GM19395 (cell line): ENCODE measurements around the gene CD247.
A peak's percentile ranks its signal among the peaks of the same experiment; 100 is the strongest.

Experiments used
- ATAC-seq: cut with Tn5 transposase; IDR thresholded peaks from one replicate; pipeline ENCODE4 v1.9.1; 2021; ENCODE audit warnings: mild to moderate bottlenecking, moderate library complexity; ENCODE audit not compliant: unreplicated experiment

CD247 gene

DNA sequence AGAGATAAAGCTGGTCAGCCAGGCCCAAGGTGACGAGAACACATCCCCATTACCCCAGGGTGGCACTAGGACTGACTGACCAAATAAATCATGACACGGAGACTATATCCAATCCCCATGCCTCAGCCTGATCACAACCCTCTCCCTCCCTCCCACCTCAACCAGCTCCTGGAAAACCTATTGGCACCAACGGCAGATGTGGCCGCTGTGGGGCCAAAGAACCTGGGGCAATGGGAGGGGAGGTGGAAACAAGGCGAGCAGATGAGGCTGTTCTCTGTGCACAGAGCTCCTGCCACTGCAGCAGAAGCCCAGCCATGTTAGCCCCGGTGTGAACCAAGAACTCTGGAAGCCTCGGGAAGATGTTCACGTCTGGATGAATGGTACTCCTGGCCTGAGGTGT lies 77.6 kb downstream of the CD247 start:
- no peak for ATAC-seq

DNA sequence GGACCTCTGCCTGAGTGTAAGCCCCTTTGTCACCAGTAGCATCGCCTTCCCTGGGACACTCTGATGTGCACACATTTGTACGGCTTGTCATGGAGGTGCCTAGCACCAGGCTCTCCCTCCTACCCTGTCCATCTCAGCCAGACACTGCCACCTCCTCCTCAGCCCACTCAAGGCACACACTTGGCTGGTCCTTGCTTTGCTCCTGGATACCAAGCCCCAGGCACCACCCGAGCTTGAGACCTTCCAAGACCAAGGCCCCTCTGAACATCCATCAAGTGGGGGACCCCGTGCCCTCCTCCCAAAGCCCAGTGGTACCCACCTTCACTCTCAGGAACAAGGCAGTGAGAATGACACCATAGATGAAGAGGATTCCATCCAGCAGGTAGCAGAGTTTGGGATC lies 78.0 kb downstream of the CD247 start:
- ATAC-seq = no peak

DNA sequence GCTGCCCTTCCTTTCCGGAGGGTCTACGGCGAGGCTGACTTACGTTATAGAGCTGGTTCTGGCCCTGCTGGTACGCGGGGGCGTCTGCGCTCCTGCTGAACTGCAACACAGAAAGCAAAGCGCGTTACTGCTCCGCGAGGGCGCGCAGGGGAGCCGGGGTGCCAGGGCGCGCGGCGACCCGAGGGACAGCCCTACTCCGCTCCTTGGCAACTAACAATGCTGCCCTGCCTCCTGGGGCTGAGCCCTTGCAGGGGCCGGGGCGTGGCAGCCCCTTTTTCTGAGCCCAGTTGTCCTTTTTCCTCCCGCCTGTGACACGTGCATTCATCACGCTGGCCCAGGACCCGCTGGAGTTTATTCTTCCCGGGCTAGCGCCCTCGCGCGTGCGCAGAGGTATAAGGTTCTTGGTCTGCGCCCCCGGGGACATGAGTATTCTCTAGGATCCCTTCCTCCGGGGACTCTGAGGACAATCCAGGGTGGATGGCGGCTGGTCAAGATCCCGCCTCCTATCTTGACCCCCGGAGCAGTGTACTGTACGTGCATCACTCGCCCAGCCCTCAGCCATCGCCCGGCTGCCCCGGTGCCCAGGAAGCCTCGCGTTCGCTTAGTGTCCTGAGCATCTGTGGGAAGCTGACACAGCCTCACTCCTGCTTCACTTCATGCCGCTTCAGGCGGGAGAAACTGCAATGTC lies 78.9 kb downstream of the CD247 start:
- peak; percentile 59 for ATAC-seq

DNA sequence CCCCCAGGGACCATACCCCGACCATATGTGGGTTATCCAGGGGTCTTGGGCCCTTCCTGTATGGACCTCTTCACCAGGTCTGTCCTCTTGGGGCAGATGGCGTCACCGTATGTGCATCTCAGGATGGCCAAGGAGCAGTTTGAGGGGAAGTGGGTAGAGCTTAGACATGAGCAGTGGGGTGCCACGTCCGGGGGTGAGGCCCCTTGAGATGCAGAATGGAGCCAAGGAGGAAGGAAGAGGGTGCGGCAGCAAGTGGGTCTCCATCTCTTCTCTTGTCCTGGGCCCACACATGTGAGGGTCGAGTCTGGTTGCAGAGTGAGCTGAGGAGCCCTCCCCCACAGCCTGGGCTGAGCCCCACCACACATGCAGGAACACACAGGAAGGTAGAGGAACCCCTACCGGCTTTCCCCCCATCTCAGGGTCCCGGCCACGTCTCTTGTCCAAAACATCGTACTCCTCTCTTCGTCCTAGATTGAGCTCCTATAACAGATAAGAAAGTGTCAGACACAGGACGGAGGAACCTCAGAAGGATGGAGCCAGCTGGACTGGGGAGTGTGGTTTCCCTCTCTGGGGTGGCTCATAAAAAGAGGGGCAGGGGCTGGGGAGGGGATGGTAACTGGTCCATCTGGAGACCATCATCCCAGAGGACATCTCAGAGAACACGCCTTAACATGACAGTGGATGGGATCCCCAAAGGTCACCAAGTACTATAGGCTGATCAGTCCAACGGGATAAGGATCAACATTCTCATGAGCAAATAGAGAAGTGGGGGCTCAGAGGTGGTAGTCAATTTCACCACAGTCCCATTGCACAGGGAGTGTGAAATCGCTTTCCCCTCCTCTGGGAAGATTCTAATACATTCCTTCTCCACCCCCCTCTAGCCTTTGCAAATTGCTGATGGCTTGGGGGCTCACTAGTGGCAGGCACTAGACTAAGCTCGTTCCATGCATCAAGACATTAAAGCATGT lies 79.9 kb downstream of the CD247 start:
- ATAC-seq = no peak

DNA sequence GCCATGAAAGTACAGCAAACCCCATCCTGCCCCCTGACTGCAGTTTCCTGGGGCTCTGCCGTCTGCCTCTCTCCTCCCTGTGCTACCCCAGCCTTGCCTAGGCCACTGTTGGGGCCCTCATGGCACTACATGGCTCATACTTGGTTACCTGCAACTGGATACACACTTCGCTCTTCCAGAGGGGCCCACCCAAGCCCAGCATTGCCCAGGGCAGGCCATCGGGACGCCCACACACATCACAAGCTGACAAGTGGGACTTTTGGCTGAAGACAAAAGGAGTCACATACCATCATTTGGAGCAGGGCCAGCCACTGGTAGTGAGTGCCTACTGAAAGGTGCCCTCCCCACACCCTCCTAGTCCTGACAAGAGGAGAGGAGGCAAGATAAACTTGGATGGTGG lies 82.8 kb downstream of the CD247 start:
- ATAC-seq = no peak

DNA sequence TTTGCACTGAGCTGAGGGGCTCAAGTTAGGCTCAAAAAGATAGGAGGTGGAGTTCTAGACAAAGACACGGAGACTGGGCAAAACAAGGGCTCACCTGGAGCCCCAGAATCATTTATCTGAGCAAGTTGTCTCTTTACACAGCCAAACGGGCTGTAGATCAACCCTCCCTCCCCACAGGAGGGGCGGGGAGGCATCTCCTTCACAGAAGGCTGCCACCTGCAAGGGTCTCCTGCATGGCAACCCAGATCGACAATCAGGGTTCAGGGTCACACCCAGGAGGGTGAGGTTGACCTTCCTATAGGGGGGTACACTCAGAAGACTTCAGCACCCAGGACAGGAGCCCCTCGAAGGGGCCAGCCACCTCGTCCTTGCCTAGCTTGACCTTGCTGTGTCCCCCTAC lies 84.0 kb downstream of the CD247 start:
- ATAC-seq = no peak

DNA sequence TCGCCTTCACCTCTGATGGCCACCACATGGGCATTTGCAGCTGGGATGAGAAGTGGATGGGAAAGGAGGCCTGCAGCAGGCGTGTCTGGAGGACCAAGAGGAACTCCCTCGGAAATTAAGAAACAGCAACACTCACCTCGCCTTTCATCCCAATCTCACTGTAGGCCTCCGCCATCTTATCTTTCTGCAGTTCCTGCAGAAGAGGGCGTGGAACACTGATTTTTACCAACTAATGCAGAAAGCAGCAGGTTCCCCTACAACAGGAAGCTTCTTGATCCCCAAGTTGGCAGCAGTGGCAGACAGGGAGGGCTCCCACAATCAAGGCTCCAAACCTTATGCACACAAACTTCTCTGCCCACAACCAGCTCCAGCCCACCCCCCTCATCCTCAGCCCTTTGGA lies 84.4 kb downstream of the CD247 start:
- ATAC-seq = no peak

DNA sequence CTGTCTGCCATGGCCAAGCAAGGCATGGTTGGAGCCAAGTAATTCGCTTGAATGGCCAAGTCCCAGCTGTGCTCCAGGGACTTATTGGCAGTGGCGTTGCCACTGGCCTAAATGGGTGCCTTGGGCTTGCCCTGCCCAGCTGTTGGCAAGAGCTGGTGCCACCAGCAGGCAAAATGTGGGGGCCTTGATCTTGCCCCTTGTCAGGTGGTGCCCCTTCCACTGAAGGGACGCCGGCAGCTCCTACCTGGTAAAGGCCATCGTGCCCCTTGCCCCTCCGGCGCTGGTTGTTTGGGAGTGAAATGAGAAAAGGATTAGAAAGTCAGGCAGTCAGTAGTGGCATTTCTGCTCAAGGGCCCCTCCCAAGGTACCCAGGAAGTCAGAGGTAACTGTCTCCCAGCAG lies 85.5 kb downstream of the CD247 start:
- no peak for ATAC-seq

DNA sequence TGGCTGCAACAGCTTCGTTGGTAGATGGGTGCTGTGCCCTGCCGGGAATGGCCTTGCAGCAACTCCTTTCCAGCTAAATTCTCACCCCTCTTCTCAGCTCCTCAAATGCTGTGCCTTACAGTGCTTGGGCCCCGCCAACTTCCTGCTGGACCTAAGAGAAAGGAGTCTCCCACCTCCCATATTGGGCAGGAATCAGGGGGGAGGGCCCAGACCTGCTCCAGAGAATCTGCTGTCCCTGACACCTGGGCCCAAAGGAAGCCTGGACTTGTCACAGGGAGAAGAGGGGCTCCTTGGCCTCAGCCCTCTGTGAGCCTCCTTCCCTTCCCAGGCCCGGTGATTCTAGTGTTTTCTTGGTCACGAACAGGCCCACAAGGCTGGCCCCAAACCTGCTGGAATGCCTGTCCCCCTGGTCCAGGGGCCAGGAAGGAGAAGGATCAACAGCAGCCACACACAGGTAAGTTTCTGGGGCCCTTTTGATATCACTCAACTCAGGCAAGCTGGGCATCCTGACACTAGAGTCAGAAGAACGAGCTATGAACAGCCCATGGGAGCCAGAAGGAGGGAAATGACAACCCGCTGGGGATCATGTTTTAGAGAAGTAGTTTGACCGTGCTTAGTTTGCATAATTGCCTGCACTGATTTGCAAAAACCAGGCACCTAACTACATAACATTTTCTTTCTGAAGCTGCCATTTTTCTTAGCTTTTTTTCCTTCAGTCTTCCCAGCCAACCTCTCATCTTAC lies 86.2 kb downstream of the CD247 start:
- ATAC-seq = no peak

DNA sequence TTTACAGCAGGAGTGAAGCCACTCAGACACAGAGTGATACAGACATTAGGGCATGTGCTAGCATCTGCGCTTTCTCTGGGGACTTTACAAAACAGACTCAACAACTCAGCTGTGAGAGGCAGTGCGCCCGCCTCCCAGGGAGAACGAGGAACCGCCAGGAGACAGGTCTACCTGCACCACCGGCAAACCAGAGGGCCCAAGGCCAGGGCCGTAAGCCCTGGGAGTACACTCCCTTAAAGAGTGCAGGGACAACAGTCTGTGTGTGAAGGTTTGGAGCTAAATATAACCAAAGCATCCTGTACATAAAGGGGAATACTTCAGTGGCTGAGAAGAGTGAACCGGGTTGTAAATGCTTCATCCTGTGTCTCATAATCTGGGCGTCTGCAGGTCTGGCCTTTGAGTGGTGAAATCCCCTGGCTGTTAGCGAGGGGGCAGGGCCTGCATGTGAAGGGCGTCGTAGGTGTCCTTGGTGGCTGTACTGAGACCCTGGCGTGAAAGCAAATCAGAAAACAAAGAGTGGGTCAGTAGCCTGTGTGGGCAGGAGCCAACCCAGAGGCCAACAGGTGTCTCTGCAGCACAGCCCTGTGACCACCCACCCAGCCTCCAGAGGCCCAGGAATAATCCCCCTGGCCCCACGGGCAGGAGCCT lies 86.9 kb downstream of the CD247 start:
- ATAC-seq = no peak

DNA sequence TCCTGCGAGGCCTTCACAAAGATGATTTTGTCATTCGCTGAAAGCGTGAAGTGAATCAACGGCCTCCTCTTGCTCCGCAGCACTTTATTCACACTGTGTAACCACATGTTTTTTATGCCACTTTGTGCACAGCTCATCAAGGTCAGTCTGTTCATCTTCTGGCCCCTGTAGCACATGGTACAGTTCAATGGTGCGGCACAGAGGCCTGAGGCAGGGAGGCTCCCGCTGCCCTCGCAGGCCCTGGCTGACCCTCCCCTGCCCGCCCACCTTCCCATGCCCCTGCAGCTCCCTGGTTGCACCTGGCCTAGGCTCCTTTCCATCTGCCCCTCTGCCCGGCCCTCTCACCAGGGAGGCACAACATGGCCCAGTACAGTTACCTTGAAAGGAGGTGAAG lies 87.5 kb downstream of the CD247 start:
- no peak for ATAC-seq

DNA sequence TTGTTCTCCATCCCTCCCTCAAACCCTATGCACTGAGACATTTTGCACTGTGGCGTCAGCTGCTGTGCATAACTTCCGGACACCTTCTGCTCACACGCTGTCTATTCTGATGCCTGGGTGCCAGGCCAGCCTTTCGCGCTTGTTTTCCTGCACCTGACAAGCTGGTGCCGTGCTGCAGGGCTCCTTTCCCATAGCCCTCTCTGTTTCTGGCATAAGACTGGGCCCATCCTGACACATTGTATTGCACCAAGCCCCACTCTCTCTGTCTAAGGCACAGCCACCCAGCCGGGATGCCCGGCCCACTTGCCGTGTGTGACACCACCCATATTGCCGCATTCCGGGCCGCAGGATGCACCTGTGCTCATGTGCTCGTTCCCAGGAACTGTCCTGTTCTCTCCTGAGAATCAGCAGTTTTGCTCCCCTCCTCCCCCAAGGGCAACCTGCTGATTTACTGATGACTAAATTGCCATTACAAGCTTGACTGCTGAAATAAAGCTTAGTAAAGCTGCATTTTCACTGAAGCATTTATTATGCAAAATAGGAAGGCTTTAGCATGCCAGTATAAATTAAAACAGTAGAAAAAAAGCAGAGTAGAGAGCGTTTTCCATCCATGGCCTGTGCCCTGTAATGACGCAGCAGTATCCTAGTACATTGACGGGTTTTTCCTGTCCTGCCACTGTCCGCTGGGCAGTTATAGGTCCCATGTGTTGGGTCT lies 88.0 kb downstream of the CD247 start:
- peak; percentile 55 for ATAC-seq

DNA sequence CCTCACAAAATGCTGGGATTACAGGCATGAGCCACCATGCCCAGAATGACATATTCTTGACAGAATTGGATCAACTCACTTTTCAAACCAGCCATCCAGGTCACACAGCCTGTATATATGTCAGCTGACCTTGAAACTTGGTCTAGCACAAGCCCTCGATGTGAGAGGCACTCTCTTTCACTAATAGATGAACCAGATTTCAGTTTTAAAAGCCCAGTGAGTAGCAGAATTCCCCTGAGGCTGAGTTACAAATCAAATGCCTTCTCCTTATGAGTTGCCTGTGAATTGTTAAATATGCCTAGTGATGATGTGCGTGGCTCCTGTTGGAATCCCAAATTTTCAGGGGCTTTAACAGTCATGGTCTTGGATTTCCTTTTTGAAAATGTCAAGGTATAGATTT lies 88.7 kb downstream of the CD247 start:
- ATAC-seq = peak; percentile 54

DNA sequence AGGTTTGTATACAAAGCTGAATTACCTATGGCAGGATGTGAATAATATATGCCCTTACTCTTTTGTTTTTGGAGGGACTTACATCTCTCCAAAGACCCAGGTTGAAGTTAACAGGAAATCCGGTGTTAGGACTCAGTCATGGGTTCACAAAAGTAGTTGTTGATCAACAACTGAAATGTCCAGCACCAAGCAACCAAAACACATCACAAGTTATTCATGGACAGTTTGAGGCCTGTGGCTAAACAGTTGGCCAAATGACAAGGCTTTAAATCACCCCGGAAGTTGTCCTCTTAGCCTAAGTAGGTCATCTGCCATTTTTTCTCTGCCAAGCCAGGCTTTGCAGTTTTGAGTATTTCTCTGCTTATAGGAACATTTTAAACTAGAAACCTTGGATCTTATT lies 89.9 kb downstream of the CD247 start:
- no peak for ATAC-seq

DNA sequence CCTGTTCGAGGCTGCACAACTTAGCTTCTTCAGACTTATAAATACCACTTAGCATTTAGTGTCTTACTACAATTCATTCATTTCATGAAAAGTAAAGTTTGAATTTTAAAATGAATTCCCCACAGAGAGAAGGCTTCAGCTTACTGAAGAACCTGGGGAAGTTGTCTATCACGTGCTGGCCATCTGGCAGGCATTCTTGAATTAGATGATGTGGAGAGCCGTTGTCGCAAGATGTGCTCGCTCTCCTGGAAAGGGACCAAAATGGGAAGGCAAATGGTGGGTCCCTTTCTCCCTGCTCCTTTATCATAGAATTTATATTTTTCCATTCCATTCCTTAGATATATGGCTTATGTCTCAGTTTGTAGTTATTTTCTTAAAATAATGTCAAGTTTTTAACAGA lies 90.5 kb downstream of the CD247 start:
- no peak for ATAC-seq

DNA sequence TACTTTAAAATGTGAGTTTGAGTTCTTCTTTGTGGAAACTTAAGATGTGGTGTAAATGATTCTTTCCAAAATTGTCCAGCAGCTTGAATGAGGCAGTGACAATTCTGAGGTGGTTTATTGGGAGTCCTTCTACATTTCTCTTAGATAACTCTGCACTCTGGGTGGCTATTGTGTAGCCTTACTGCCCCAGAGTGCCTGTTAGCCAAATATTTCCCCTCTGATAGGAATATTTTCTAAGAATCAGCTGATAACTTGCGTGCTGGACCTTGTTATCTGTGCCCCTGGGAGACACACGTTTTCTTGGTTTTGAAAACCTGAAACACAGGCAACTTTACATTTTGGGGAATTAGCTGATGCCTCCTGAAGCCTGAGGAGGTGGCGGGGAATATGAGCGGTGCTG lies 91.6 kb downstream of the CD247 start:
- no peak for ATAC-seq

DNA sequence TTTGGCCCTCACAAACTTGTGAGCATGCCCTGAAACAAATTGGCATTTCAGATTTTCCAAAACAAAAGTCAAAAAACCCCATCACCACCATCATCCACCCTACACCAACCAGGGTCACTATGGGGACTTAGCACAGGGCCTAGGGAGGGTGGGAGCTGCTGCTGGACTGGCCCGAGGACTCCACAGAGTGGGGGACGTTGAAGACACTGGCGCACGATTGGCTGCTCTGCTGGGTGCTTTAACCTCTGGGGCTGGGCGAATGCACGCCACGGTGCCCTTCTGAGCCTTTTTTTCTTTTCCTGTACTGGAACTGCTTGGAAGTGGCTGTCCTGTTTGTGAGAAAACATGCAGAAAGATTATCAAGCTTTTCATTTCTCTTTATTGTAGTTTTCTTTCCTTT lies 92.8 kb downstream of the CD247 start:
- no peak for ATAC-seq

DNA sequence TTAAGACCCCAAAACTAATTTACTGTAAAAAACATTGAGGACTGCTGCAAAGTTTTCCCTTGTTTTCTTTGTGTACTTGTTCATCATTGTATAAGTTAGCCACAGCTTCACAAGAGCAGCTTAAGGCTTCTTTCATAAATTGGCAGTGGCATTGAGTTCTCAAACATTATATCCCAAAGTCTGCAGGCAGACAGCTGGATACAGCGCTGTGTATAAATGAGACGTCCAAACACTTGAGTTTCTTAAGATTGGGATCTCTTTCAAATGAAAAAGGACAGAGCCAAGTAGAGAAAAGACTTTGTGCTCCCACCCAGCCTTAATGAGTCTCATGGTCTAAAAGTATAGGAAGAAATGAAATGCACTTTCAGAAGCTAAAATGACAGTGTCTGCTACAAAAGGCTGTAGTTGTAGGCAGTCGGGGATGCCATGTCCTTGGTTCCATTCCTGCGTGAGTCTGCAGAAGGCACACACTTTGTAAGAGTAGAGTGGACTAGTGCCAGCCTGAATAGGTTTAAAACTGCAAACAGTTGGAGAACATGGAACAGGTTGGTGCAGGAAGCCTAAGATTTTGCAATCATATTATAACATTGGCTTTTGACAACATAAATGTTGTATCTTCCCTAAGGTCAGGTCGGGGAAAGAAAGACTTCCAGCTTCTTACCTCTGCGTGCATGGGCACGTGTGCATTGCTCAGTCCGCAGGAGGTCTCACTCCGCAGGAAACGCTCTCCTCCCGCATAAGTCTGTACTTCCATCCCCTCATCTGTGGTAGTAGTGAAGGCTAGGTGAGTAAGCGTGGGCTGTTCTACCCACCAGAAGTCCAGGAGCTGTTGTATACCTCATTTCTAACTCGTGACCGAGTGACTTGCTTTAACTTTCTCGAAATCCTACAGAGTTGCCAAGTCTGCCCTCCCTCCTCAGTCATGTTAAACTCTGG lies 94.4 kb downstream of the CD247 start:
- ATAC-seq = no peak

DNA sequence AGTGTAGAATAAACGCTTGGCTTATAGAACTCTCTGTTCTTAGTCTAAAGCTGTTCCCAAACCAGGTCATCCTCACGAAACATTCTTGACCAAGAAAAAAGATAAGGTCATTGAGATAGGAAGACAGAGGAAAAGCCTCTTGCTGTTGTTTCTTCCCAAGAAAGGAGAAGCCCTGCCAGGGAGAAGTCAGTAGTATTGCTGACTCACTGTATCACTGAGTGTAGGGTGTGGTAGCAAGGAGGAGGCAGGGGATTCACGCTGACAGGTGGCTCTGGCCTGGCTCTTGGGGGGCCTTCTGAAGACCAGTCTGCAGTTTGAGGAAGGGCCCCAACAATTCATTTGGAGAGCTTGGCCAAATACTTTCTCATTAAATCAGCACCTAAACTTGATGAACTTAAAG lies 97.8 kb downstream of the CD247 start:
- no peak for ATAC-seq
